ENCODE data around the gene TMEM256.
A peak's percentile ranks its signal among the peaks of the same experiment; 100 is the strongest.
"Not testable (repeated sequence)": the region's sequence is repeated elsewhere in the genome, so short reads cannot be mapped to it uniquely, and the experiment has no call there.

Gene TMEM256

GRCh38 chr17:7380855-7381683 is 22.8 kb downstream of the TMEM256 start, which contains the start of gene TNK1:
TNK1 (plus strand) TSS chr17:7381089; CDS start chr17:7382927, 1,838 bp downstream.
- no peak for DNase-seq

- DNase-seq, result no peak
These were observed 23.6 kb downstream of the TMEM256 start for GRCh38 chr17:7380321-7380720.

GRCh38 chr17:7379134-7379533 is 24.8 kb downstream of the TMEM256 start:
- DNase-seq, result no peak

- no peak for DNase-seq
These were observed 29.5 kb downstream of the TMEM256 start for GRCh38 chr17:7374353-7374752.

- DNase-seq, result no peak
These were observed 33.0 kb downstream of the TMEM256 start for GRCh38 chr17:7370853-7371252.

- DNase-seq, result no peak
These were observed 34.1 kb downstream of the TMEM256 start for GRCh38 chr17:7369825-7370224.

GRCh38 chr17:7368599-7368994 is 35.3 kb downstream of the TMEM256 start:
- DNase-seq, result not testable (repeated sequence)

- no peak for DNase-seq
These were observed 35.8 kb downstream of the TMEM256 start for GRCh38 chr17:7367918-7368598.

- DNase-seq, result no peak
These were observed 36.8 kb downstream of the TMEM256 start for GRCh38 chr17:7367083-7367482.

GRCh38 chr17:7365963-7366362 is 37.9 kb downstream of the TMEM256 start:
- DNase-seq, result not testable (repeated sequence)

GRCh38 chr17:7363311-7363710 is 40.6 kb downstream of the TMEM256 start:
- no peak for DNase-seq

GRCh38 chr17:7361906-7362305 is 42.0 kb downstream of the TMEM256 start:
- DNase-seq, result no peak

- no peak for DNase-seq
These were observed 46.5 kb downstream of the TMEM256 start for GRCh38 chr17:7357381-7357780.

- no peak for DNase-seq
These were observed 47.1 kb downstream of the TMEM256 start for GRCh38 chr17:7356756-7357155.

- peak; percentile 92 for DNase-seq
These were observed 47.8 kb downstream of the TMEM256 start for GRCh38 chr17:7356072-7356549.

- DNase-seq, result no peak
These were observed 48.3 kb downstream of the TMEM256 start for GRCh38 chr17:7355573-7355972.

GRCh38 chr17:7355053-7355452 is 48.8 kb downstream of the TMEM256 start, which contains the start of gene TMEM95:
TMEM95 (plus strand) TSS chr17:7355156; CDS start chr17:7355205, 49 bp downstream.
- no peak for DNase-seq

GRCh38 chr17:7354262-7354843 is 49.5 kb downstream of the TMEM256 start:
- DNase-seq, result peak; percentile 49
